DMS53 (cell line): ENCODE results near the gene PYGM.
"Not testable (repeated sequence)": the region's sequence is repeated elsewhere in the genome, so short reads cannot be mapped to it uniquely, and the experiment has no call there.

ENCODE experiments used
- DNase-seq: peaks from one replicate; lab custom pipeline; 2025; lab: John Stamatoyannopoulos, UW

The PYGM gene

GRCh38 chr11:64716473-64717267 is 43.1 kb downstream of the PYGM start:
- no peak for DNase-seq

- no peak for DNase-seq
Observed at GRCh38 chr11:64715756-64716472, 43.9 kb downstream of the PYGM start.

GRCh38 chr11:64715110-64715509 is 44.7 kb downstream of the PYGM start:
- DNase-seq, result no peak

- no peak for DNase-seq
Observed at GRCh38 chr11:64714666-64715065, 45.1 kb downstream of the PYGM start.

GRCh38 chr11:64713781-64714363 is 45.9 kb downstream of the PYGM start:
- DNase-seq, result no peak

- DNase-seq, result peak; percentile 57
Observed at GRCh38 chr11:64713016-64713707, 46.6 kb downstream of the PYGM start.

- no peak for DNase-seq
Observed at GRCh38 chr11:64712430-64713015, 47.3 kb downstream of the PYGM start.

GRCh38 chr11:64711956-64712362 is 47.8 kb downstream of the PYGM start:
- DNase-seq, result no peak

- DNase-seq, result no peak
Observed at GRCh38 chr11:64711138-64711955, 48.4 kb downstream of the PYGM start.

- peak; percentile 16 for DNase-seq
Observed at GRCh38 chr11:64710418-64711137, 49.2 kb downstream of the PYGM start.

GRCh38 chr11:64705501-64705900 is 54.3 kb downstream of the PYGM start:
- DNase-seq, result no peak

GRCh38 chr11:64703048-64703447 is 56.7 kb downstream of the PYGM start:
- no peak for DNase-seq

GRCh38 chr11:64701956-64702355 is 57.8 kb downstream of the PYGM start:
- DNase-seq, result not testable (repeated sequence)

GRCh38 chr11:64698427-64698826 is 61.3 kb downstream of the PYGM start:
- DNase-seq, result no peak

GRCh38 chr11:64697663-64698375 is 62.0 kb downstream of the PYGM start:
- no peak for DNase-seq
